NCI-H2227 (cell line): ENCODE results near the gene RIN2.

Experiments
- DNase-seq: peaks from one replicate; lab custom pipeline; 2025; ENCODE audit not compliant: unreplicated experiment; lab: John Stamatoyannopoulos, UW

Gene RIN2

DNA sequence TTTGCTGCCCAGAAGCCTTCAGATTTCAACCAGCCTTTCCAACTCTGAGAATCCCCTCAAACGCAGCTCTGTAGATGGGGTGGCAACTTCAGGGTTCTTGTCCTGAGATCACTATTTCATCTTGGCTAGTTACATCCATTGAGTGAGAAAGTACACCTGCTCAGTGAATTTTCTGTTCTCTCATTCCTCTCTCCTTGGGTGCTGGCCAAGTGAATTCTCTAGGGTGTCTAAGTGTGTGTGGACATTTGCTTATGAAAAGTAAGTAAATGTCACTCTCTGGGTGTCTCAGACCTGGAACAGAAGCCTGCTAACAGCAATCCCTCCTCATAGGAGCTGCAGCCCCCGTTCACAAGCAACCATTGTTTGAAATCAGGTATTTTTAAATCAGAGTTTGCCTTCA lies 3.8 kb downstream of the RIN2 start:
- DNase-seq, result no peak

DNA sequence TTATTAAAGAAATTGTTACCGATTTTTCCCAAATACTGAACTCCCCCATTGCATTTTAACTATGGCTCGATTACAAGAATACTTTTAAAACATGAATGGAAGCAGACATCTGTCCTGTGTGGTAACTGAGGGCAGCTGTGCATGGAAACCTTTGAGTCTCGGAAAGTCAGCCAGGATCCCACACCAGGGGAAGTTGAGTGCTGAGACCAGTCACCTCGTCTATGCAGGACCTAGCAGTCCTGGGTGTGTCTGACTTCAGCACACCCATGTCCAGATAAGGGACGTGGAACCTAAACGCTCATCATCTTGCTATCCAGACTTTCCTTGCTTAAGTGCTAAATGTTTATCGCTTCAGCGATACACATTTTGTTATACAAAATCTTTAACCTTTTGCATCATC lies 6.1 kb downstream of the RIN2 start:
- DNase-seq, result no peak

DNA sequence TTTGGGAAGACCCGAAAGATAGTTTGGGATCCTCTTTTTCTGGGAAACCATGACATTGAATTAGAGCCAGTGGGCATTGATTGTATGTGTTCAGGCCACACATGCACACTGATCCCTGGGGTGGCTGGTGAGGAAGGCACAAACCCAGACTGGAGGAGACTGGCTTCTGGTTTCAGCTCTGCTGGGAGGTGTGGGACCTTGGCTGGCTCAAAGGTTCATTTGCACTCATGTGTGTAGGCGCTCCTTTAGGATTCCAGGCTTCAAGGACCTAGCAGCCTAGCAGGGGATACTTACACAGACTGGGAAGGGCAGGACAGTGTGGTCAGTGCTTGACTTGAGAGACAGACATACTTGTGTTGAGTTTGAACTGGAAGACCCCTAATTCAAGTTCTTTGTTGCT lies 7.2 kb downstream of the RIN2 start:
- no peak for DNase-seq

DNA sequence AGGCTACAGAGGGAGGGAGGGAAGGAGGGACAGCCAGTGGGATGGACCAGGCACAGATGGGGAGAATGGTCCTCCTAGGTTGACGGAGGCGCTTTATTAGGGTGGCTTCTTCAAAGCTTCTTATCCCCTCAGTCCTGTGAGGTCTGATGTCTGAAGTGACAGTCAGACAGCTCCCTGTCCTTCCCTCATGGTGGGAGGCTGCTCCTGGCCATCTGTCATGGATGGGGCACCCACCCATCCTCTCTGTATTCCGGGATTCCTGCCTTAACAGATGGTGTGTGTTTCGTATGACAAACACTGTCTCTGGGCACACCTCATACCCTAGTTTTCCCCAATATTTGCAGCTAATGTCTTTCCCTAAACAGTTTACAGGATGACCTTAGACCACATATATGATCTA lies 7.9 kb downstream of the RIN2 start:
- DNase-seq, result no peak

- DNase-seq, result no peak
Observed at GRCh38 chr20:19767070-19767469, 9.0 kb downstream of the RIN2 start.

GRCh38 chr20:19768325-19768842 lies 10.3 kb downstream of the RIN2 start:
- no peak for DNase-seq

DNA sequence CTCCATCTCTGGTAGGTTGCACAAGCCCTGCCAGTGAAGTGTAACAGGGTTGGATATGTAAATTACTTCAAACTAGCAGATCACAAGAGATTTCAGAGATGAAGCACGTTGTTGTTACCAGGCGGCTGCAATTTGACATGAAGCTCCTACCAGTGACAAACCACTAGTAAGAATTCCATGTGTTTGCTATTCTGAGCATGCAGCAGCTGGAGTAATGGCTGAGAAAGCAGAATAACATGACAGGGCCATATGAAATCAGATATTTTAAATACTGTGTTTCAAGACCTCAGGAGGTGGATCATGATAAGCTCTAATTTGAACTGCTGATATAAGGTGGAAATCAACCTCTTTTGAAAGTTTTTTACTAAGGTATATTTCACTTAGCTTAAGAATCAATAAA lies 11.4 kb downstream of the RIN2 start:
- no peak for DNase-seq

DNA sequence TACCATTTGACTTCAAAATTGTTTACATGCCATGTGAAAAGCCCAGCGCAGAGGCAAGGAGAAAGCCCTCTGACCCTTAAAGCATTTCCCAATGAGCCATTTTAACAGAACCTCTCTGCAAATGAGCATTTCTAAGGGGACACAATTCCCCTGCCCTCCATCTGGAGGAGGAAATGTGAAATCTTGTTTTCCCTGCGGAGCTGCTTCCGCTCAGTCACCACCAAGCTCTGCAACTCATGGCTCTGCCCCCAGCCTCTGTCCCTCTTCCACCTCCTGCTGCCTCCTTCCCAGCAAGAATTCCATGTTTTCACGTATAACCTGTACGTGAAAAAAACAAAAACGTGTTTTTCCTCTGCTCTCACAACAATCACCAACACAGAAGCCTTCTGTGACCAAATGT lies 12.3 kb downstream of the RIN2 start:
- DNase-seq, result no peak

DNA sequence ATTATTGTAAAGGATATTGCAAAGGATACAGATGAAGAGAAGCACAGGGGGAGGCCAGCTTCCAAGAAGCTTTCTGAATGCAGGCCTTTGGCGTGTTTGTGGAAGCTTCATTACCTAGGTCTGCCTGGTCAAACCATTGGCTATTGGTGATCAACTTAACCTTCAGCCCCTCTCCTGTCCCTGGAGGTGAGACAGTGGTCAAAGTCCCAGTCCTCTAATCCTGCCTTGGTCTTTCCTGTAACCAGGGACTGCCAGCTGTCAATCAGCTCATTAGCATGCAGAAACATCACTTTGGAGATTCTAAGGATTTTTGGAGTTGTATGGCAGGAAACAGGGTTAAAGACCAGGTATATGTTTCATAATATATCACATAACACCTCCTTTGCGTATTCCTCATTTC lies 13.0 kb downstream of the RIN2 start:
- no peak for DNase-seq

DNA sequence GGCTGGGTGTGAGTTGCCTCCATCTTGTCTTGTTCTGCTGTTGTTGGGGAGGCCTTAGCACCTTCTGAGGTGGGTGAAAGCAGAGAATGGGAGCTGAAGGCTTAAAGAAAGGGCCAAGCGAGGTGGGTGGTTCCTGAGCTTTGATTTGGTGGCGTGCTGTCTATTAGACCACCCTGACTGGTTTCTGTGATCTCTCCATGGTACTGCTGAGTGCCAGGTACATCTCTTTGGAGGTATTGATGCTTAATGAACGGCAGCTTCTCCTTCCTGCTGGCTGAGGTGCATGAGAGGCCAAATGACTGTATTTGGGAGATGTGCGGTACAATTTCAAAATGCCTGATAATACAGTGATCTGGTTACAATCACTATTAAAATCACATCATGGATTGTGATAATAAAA lies 15.4 kb downstream of the RIN2 start:
- no peak for DNase-seq

DNA sequence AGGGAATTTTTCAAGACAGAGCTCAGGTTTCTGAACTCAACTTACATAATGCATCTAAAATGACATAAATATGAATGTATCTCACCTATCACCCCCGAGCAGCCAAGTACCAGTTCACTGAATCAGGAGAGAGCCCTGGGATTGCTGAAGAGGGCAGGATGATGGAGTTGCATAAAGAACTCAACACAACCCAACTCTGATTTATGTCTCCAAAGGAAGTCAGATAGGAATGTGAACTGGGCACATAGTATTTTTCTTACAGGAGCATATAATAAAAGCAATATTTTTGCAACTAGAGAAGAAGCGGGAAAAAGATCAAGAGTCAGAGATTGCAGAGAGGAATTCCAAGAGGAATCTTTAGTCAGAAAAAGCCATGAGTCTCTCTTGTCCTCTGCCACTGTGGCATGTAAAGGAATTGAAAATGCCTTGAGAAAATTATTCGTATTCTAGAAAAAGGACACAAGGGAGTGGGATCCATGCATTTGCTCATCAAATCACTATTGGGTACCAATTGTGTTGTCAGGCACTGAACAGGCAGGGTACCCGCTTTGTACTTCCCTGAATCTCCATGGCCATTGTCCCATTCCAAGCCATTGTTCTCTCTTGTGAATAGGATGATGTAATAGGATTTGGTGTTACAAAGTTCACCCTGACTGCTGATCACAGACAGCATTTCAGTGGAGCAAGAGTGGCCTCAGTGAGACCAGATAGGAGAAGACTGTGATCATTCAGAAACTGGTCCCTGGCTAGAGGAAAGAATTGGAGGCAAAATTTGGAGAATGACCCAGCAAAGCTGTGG lies 16.3 kb downstream of the RIN2 start:
- DNase-seq, result no peak

DNA sequence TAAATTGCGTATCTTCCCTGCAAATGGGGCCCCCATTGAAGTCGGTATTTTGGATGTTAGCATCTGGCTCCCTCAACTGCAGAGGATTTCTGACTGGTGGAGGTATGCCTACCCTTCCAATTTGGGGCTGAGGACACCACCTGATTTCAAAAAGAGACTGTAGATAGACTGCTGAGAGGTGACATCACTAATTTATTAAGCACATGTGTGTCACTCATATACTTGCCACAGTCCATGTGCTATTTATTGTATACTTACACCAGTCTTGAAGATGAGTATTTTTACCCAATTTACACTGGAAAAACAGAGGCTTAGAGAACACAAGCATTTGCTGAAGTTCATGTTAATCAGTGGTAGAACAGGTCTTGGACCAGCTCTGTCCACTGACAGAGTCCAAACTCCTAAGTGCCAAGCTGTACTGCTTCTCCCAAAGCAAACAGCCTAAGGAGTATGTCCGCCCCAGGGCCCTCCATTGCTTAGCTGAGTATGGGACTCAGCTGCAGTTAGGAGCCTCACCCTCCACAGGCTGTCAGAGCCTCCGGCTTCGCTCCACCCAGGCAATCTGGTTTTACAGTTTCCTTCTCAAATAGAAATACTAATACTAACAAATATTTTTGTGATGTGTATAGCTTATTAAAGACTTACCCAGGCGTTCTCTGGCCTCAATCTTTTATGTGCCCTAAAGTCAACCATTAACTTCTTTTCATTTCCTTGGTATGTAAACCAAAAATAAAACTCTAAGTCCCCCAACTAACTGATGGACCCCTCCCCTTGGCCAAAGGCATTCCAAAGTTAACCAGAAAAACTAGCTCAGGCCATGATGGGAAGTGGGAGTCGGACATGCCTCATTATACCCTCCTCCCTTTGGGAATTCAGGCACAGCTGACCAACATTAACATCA lies 17.5 kb downstream of the RIN2 start:
- no peak for DNase-seq

GRCh38 chr20:19777315-19777714 lies 19.3 kb downstream of the RIN2 start:
- no peak for DNase-seq

GRCh38 chr20:19777981-19778380 lies 19.9 kb downstream of the RIN2 start:
- DNase-seq, result no peak

DNA sequence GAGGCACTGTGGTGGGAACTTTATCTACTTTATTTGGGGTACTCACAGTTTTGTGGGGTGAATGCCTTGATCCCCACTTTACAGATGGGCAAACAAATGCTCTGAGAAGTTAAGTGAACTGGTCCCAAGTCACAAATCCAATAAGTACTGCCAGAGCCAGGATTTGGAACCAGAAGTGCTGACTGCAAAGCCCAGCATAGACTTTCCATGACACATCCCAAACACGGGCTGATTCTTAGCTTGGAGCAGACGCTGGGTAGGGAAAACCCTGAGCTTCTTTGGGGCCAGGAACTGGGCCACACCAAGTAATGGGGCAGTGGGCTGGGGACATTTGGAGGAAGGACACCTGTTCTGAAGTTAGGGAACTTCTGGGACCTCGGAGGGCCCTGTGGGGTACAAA lies 20.3 kb downstream of the RIN2 start:
- DNase-seq, result no peak

DNA sequence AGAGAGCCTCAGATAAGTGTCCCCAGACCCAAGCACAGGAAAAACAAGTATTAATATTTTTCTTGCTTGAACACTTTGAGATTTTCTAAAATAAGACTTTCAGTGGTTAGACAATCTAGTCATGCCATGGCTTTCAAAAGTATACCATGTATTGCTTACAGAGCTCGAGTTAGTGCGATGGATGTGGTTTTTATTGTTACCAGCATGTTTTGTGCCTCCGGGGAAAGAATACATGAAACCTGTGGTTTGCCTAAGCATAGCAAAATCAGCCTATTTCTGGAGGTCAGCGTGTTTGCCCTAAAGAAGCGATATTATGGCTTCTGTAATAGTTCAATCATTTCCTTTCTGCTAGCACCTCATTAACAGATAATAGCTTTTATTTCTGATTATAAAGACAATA lies 21.6 kb downstream of the RIN2 start:
- DNase-seq, result no peak

GRCh38 chr20:19780261-19780660 lies 22.2 kb downstream of the RIN2 start:
- no peak for DNase-seq

- no peak for DNase-seq
Observed at GRCh38 chr20:19781235-19781634, 23.2 kb downstream of the RIN2 start.

DNA sequence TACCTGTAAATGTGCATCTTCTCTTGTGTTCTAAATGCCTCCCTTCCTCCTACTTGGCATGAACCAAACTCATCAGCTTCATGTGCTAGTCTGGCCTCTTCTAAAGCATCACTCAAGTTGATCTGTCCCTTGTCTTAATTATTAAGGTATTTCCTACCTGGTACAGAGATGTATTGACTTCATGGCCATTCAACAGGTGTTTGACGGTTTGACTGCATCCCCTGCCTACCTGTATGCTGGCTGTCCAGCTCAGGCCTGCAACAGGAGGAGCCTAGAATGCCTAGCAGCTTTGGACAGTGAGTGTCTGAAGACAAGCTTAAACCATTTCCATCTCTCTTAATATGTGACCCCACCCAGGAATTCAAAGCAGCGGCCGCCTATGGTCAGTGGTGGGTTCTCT lies 24.6 kb downstream of the RIN2 start:
- no peak for DNase-seq

DNA sequence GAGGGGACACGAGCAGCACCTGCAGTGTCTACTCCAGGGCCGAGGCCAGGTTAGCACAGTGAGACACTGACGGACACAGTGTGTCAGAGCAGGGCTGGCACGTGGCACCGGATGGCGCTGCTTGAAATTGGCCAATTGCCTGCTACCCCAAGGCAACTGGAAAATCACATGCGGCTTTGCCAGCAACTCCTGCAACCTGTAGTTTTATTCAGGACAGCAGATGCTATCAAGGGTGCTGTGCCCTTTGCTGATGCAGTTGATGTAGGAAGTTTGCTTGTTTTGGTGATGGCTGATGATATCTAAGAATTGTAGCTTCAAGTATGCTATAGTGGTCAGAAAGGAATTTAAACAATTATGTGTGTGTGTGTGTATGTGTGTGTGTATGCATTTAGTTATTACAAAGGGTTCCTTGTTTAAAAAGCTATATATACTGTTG lies 25.9 kb downstream of the RIN2 start:
- no peak for DNase-seq

- DNase-seq, result peak; percentile 84
Observed at GRCh38 chr20:19784511-19785172, 26.6 kb downstream of the RIN2 start.
